ENCODE data around the gene PPP2R3A.

DNA sequence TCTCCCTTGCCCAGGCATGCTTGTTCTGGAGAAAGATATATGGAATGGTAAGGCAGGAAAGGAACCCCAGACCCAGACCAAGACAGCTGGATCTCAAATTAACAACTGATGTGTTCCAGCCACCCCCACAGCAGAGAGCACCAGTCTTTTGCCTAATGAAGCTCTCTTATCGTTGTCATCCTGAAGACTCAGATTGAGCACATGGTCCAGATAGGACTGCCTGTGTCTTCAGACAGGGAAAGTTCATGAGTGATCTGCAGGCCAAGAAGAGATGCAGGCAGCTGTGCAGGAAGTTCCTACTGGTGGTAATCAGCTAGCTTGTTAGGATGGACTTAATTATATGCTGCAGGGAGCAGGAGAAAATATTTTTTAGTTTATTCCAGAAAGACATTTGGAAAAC lies 53.3 kb downstream of the PPP2R3A start:
- TF ChIP-seq CTCF (IDR thresholded peaks at IDR 0.05) (no peak), POLR2A (IDR thresholded peaks at IDR 0.05) (no peak)

Measured in body of pancreas (tissue), 4 donors.